Astrocyte of the spinal cord (primary cell): ENCODE measurements around the gene PLSCR3.

Experiments
- DNase-seq: peaks from one replicate; pipeline ENCODE4 v3.0.0; 2011; ENCODE audit warnings: low read depth, low spot score
- H3K4me3 ChIP-seq: 2 replicates; pipeline ENCODE4 v1.5.1; 2011; ENCODE audit warnings: low read depth, mild to moderate bottlenecking, low read length, moderate library complexity
- CTCF ChIP-seq: IDR thresholded peaks from 2 replicates; pipeline ENCODE4 v1.5.1; 2012; ENCODE audit warnings: low read depth, mild to moderate bottlenecking, low read length, inconsistent platforms
- in situ Hi-C: cut with HindIII; loops from 2 replicates; pipeline ENCODE4 v1.10.0; 2017; ENCODE audit warnings: low sequenced_read_pairs

The PLSCR3 gene

GRCh38 chr17:7356756-7357155 is 37.6 kb downstream of the PLSCR3 start:
- DNase-seq = no peak
- H3K4me3 ChIP-seq = no peak overlapping the region
- in situ Hi-C loops = no loop called here
- no peak for TF ChIP-seq CTCF

- H3K4me3 ChIP-seq = no peak overlapping the region
- in situ Hi-C loops = no loop called here
- DNase-seq = peak; percentile 56
- peak; percentile 89 for TF ChIP-seq CTCF
Measured at GRCh38 chr17:7356072-7356549, 38.2 kb downstream of the PLSCR3 start.

- no peak for DNase-seq
- in situ Hi-C loops = no loop called here
- H3K4me3 ChIP-seq = no peak overlapping the region
- TF ChIP-seq CTCF = no peak
Measured at GRCh38 chr17:7355573-7355972, 38.8 kb downstream of the PLSCR3 start.

- H3K4me3 ChIP-seq = no peak within 1 kb of the TSS
- in situ Hi-C loops = no loop called here
- DNase-seq = no peak
- TF ChIP-seq CTCF = no peak
Measured at GRCh38 chr17:7355053-7355452, 39.3 kb downstream of the PLSCR3 start, which contains the start of gene TMEM95. TMEM95 (plus strand) TSS chr17:7355156; CDS start chr17:7355205, 49 bp downstream.

GRCh38 chr17:7354262-7354843 is 40.0 kb downstream of the PLSCR3 start:
- H3K4me3 ChIP-seq = no peak overlapping the region
- no peak for TF ChIP-seq CTCF
- DNase-seq = peak; percentile 48
- in situ Hi-C loops = no loop called here

- no peak for TF ChIP-seq CTCF
- in situ Hi-C loops = no loop called here
- peak overlapping the region; percentile 83 for H3K4me3 ChIP-seq
- DNase-seq = no peak
Measured at GRCh38 chr17:7352910-7353635, 41.3 kb downstream of the PLSCR3 start.
